ENCODE data around the gene HOXC9.

- TF ChIP-seq CTCF (conservative IDR thresholded peaks at IDR 0.05; ENCODE audit: low read depth, low read length): no peak
- no peak for TF ChIP-seq POLR2A (IDR thresholded peaks at IDR 0.05; ENCODE audit: low read depth, low read length)
- TF ChIP-seq USF2 (IDR thresholded peaks at IDR 0.05; ENCODE audit: low read depth, low read length): no peak
- TF ChIP-seq BHLHE40 (IDR thresholded peaks at IDR 0.05; ENCODE audit: low read depth, low read length): no peak
- TF ChIP-seq RAD21 (IDR thresholded peaks at IDR 0.05; ENCODE audit: low read length): no peak
- TF ChIP-seq CEBPB (IDR thresholded peaks at IDR 0.05; ENCODE audit: low read depth, low read length): no peak
Observed at GRCh38 chr12:54010053-54010971, 10.4 kb downstream of the HOXC9 start.
